ENCODE results near the gene NRF1.
A peak's percentile ranks its signal among the peaks of the same experiment; 100 is the strongest.
"Not testable (repeated sequence)": the region's sequence is repeated elsewhere in the genome, so short reads cannot be mapped to it uniquely, and the experiment has no call there.

Gene NRF1

DNA sequence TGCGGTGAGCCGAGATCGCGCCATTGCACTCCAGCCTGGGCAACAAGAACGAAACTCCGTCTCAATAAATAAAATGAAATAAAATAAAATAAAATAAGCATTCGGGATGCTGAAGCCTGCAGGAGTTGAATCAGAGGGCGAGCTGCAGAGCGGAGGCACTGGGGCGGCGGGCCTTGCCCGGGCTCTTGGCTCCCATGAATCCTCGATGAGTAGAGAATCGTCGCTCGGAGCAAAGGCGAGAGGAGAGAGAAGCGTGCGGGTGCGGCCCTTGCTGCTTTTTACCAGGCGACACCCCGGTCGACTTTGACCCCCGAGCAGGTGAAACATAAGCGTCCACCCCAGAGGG is 172.9 kb downstream of the NRF1 start:
- in situ Hi-C loops (cut with HindIII; ENCODE audit: low pct_unique_long_range_greater_than_20kb, low sequenced_read_pairs) = no loop called here
- no peak for TF ChIP-seq JUND (IDR thresholded peaks at IDR 0.05; ENCODE audit: low read depth)

DNA sequence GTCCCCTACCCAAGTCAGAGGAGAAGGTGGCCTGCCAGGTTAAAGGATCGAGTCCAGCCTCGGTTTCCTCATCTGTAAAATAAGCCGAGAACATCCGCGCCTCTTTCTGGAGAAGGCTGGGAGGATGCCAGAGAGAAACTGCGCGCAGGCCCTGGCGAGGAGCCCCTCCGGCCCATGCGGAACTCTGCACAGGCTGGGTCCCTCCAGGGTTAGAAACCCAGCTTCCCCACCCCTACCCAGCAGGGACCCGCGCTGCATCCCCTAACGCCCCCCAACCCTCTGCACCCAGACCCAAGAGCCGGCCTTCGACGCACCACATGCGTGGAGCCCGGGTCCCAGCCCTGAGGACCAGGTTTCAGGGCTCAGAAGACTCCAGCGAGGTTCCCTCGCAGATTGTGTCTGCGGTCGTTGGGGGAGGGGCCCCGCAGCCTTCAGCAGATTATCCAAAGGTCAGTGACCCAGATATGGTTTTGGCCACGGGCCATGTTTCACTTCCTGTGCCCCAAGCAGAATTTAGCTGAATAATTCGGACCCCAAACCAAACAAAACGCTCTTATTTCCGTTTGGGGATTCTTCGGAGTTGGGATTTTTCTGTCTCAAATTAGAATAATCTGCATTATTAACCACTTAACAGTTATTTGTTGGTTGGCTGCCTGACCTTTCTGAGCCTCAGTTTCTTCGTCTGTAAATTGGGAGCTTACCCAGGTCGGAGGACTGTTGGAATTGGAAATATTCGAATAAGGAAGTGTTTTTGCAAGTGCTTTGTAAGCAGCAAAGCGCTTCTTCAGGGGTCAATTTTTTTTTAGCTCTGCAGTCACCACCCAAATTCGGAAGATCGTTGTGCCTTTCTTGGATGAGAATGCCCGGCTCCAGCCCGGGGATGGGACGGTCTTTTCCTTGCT is 173.5 kb downstream of the NRF1 start:
- no peak for TF ChIP-seq JUND (IDR thresholded peaks at IDR 0.05; ENCODE audit: low read depth)

More for the DNA sequence above, 172.9 kb downstream of the NRF1 start:
- no peak for DNase-seq (ENCODE audit: low read depth in 1 of 2, low spot score in 1 of 2)

DNA sequence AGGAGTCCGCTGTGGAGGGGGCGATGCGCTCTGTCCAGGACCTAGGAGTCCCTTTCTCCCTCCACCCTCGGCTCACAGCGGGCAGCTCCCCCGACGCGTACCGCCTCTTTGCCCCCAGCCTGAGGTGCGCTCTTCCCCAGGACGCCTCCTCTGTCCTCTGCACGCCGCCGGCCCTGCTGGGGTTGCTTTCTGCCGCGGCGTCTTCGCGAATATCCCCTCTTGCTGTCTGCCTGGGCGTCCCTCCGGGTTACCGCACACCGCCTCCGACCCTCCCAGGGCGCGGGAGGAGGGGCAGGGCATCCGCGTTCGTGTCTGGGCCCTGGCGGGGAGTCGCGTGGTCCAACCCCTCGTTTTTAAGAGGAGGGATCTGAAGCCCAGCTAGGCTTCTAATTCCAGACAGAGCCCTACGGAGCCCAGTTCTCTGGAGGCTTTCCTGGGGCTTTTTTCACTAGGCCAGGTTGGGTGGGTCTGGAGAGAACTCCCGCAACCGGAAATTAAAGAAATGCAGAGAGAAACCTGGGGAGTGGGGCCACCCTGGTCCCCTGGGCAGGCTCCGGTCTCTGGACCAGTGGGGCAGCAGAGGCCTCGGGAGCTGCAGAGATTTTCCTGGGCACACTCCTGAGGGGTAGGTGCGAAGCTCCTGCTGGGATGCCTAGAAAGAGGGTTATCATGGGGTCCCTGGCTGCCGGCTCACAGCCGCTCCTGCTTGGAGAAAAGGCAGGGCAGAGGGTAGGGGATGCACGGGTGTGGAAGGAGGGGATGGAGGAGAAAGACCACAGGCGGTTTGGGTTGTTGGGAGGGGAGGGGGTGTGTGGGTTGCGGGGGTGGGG is 174.4 kb downstream of the NRF1 start:
- no peak for DNase-seq (ENCODE audit: low read depth in 1 of 2, low spot score in 1 of 2)
- no peak for TF ChIP-seq JUND (IDR thresholded peaks at IDR 0.05; ENCODE audit: low read depth)
- in situ Hi-C loops (cut with HindIII; ENCODE audit: low pct_unique_long_range_greater_than_20kb, low sequenced_read_pairs) = no loop called here

More for the DNA sequence above, 173.5 kb downstream of the NRF1 start:
- DNase-seq (ENCODE audit: low read depth in 1 of 2, low spot score in 1 of 2) = no peak
- in situ Hi-C loops (cut with HindIII; ENCODE audit: low pct_unique_long_range_greater_than_20kb, low sequenced_read_pairs) = no loop called here

DNA sequence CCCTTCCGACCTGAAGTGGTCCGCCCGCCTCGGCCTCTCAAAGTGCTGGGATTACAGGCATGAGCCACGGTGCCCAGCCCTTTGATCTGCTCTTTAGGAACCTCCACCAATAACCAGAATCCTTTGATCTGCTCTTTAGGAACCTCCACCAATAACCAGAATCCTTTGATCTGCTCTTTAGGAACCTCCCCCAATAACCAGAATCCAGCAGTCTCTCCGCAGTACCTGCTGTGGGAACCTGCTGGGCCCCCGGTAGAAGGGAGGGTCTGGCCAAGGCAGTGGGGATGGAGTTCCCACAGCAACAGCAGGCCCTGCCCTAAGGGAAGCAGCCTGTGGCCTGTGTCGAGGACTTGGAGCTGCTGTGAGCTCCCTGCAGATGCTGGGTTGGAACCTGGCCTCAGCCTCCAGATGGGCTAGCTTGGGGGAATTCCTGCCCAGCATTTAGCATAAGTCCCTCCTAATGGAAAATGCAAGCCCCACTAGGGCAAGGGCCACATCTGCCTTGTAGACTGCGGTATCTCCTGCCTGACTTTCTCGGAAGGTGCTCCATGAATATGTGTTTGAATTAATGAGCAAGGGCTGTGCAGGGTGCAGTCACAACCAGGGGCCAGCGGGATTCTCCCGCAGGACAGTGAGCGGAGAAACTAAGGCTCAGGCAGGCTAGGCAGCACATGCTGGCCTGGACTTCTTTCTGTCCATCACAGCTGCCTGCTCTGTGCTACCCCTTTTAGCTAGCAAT is 175.5 kb downstream of the NRF1 start:
- DNase-seq (ENCODE audit: low read depth in 1 of 2, low spot score in 1 of 2) = no peak
- in situ Hi-C loops (cut with HindIII; ENCODE audit: low pct_unique_long_range_greater_than_20kb, low sequenced_read_pairs) = no loop called here
- no peak for TF ChIP-seq JUND (IDR thresholded peaks at IDR 0.05; ENCODE audit: low read depth)

DNA sequence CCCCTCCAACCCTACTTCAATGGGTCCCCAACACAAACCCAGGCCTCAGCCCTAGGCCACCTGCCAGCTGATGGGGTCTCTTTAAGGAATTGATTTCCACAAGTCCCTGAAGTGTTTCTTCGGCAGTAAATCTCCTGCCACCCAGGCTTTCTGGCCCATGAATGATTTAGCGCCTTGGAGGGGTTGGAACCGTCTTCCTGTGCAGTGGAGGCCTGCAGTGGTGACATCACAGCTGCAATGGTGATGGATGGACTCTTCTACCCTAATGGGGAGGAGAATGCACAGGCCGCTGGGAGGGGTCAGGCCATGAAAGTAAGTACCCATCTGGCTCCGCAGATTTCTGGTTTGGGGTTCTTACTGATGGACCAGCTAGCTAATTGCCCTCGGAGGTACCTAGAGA is 177.5 kb downstream of the NRF1 start:
- in situ Hi-C loops (cut with HindIII; ENCODE audit: low pct_unique_long_range_greater_than_20kb, low sequenced_read_pairs) = no loop called here
- no peak for DNase-seq (ENCODE audit: low read depth in 1 of 2, low spot score in 1 of 2)
- no peak for TF ChIP-seq JUND (IDR thresholded peaks at IDR 0.05; ENCODE audit: low read depth)

DNA sequence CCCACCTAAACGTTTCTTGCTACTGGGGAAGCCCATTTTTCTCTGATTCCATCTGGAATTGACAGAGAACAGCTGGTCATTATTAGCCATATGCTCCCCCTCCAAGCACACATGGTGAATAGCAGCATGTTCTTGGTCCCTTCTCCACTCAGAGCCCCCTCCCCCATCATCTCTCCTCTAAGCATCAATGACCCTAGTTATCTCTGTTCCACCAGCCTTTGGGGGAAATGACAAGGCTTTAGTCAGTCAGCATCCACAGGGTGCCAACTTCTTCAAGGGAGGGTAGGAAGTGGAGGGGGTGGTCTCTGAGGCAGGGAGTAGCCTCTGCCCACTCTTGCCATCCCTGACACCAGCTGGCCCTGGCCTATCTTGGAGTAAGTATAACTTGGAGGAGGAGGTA is 178.1 kb downstream of the NRF1 start:
- in situ Hi-C loops (cut with HindIII; ENCODE audit: low pct_unique_long_range_greater_than_20kb, low sequenced_read_pairs) = no loop called here

DNA sequence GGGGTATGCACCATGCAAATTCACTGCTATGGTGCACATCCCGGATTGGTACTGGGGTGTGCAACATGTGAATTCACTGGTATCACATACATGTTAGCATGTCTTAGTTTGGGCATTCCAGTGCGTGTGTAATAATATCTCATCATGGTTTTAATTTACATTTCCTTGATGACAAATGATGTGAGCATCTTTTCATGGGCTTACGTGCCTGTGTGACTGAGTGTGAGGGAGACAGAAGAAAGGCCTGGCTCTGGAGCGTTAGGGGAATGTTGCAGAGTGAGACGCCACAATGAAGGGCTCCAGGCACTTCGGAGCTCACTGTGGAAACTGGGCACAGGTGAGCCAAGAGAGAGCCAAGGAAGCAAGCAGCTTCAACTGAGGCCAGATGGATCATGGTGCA is 178.6 kb downstream of the NRF1 start:
- DNase-seq (ENCODE audit: low read depth in 1 of 2, low spot score in 1 of 2) = no peak
- TF ChIP-seq JUND (IDR thresholded peaks at IDR 0.05; ENCODE audit: low read depth) = no peak
- in situ Hi-C loops (cut with HindIII; ENCODE audit: low pct_unique_long_range_greater_than_20kb, low sequenced_read_pairs) = no loop called here

More for the DNA sequence above, 178.1 kb downstream of the NRF1 start:
- DNase-seq (ENCODE audit: low read depth in 1 of 2, low spot score in 1 of 2) = no peak
- no peak for TF ChIP-seq JUND (IDR thresholded peaks at IDR 0.05; ENCODE audit: low read depth)

DNA sequence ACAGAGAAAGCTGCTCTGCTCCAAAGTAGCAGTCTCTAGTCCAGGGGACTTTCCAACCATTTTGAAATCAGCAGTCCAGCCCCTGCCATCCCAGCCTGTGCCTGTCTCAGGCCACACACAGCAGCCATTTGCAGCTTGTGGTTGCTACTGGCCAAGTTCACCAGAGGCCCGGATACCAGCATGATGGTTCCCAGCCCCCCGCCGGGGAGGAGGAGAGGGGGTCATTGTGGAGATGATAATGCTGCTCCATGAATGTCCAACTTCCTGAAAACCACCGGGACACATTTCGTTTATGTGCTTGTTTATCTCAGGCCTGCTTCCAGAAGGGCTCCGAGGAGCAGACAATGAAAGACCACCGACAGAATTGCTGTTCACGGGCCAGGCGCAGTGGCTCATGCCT is 181.2 kb downstream of the NRF1 start:
- no peak for TF ChIP-seq JUND (IDR thresholded peaks at IDR 0.05; ENCODE audit: low read depth)
- in situ Hi-C loops (cut with HindIII; ENCODE audit: low pct_unique_long_range_greater_than_20kb, low sequenced_read_pairs) = no loop called here
- no peak for DNase-seq (ENCODE audit: low read depth in 1 of 2, low spot score in 1 of 2)

DNA sequence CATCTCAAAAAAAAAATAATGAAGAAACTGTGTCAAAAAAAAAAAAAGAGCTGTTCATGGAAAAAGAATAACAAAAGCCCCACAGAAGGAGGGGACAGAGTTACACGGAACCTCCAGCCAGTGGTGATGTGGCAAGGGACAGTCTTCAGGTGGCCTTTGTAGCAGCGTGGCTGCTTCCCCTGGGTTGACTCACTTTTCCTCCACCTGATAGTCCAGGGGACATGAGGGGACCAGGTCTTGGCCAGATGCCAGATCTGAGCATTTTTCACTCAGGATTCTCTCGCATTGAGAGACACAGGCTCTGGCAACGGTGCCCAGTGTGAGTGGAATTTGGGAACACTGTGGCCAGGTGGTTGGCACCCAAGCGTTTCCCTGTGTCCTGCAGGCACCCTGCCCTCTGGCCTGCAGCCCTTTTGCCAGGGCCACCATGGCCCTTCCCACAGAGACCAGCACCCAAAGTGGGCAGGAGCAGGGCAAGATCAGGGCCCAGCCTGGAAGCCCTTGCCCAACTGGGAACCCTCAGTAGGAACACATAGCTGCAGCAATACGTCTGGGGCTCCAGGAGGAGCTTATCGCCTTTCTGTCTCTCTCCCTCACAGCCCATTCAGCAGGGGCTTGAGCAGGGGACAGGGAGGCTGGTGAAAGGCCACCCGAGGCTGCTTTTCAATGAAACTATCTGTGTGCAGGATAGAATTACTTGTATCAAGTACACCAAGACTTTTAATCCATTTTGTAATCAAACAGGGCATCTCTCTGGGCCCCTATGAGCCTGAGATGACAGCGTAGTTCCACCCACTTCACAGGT is 182.2 kb downstream of the NRF1 start:
- TF ChIP-seq JUND (IDR thresholded peaks at IDR 0.05; ENCODE audit: low read depth) = no peak
- no peak for DNase-seq (ENCODE audit: low read depth in 1 of 2, low spot score in 1 of 2)
- in situ Hi-C loops (cut with HindIII; ENCODE audit: low pct_unique_long_range_greater_than_20kb, low sequenced_read_pairs) = no loop called here

DNA sequence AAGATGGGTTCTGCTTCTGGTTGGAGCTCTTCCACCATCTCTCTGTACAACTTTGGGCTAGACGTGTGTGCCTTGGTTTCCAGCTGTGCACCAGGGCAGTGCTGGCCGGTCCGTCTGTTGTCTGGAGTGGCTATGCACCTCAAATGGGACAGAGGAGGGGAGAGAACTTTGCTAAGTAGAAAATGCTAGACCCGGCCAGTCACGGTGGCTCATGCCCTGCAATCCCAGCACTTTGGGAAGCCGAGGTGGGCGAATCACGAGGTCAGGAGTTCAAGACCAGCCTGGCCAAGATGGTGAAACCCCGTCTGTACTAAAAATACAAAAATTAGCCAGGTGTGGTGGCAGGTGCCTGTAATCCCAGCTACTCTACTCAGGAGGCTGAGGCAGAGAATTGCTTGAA is 182.9 kb downstream of the NRF1 start:
- in situ Hi-C loops (cut with HindIII; ENCODE audit: low pct_unique_long_range_greater_than_20kb, low sequenced_read_pairs); DNase-seq (ENCODE audit: low read depth in 1 of 2, low spot score in 1 of 2): not testable (repeated sequence)

DNA sequence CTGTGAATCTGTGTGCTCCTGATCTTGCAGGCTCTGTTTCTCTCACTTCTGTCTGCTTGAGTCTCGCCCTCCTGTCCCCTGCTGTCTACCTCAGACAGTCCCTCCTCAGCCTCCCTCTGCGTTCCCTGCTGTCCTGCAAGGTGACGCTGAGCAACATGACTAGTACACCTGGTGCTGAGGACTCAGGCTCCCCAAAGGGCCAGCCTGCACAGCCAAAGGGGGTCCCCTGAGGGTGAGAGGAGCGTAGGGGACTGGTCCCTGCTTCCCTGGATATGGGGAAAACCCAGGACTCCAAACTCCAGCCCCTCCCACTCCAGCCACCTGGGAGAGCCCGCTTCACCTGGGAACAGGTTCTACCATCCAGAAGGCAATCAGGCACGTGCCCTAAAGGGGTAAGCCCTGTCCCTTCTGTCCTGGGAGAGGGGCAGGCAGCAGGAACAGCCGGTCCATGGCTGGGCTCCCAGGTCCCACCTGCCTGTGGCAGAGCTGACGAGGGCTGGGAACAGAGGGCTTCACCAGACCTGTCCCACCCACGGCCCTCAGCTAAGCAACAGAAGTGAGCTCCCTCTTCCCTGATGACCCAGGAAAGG is 184.8 kb downstream of the NRF1 start:
- TF ChIP-seq JUND (IDR thresholded peaks at IDR 0.05; ENCODE audit: low read depth) = no peak
- in situ Hi-C loops (cut with HindIII; ENCODE audit: low pct_unique_long_range_greater_than_20kb, low sequenced_read_pairs) = no loop called here
- DNase-seq (ENCODE audit: low read depth in 1 of 2, low spot score in 1 of 2) = peak in 1 of 2 experiments; percentile 16
